Mononuclear cell (primary cell): ENCODE results near the gene CELA2B. TPM values are rescaled to one million over a fixed set of nuclear protein-coding genes. Genes with fewer than 3 reads are reported as not detected.

Experiments
- H3K27me3 ChIP-seq: 2 replicates; pipeline ENCODE4 v1.6.0; 2011; ENCODE audit warnings: low read length, control low read depth; ENCODE audit not compliant: insufficient read depth
- H3K4me1 ChIP-seq: 2 replicates; pipeline ENCODE4 v1.5.1; 2011; ENCODE audit warnings: mild to moderate bottlenecking, low read length, control low read depth; ENCODE audit not compliant: insufficient read depth
- H3K4me3 ChIP-seq: 2 replicates; pipeline ENCODE4 v1.5.1; 2011; ENCODE audit warnings: mild to moderate bottlenecking, low read length, moderate library complexity
- H3K9me3 ChIP-seq: 2 replicates; pipeline ENCODE4 v1.5.1; 2011; ENCODE audit warnings: low read depth, mild to moderate bottlenecking, control low read depth, low read length
- total RNA-seq: library from RNA; depleted of rRNA; stranded (reverse); fragments of >200 nt; gene quantifications from one replicate; pipeline ENCODE4 v1.2.3, GENCODE V29; 2012

Gene CELA2B
- total RNA-seq, 1 donor: not detected

- no peaks in the 10 kb centered on the region for H3K9me3 ChIP-seq
- no peaks in the 10 kb centered on the region for H3K27me3 ChIP-seq
- H3K4me3 ChIP-seq: no peak overlapping the region
- no peaks in the 10 kb centered on the region for H3K4me1 ChIP-seq
These were observed 64.3 kb downstream of the CELA2B start for GRCh38 chr1:15540186-15540585.

Other genes with a start within 250 kb of the CELA2B start
- gene FHAD1, start 228.9 kb upstream of the CELA2B start, total RNA-seq: 0.10 TPM
- 201 TPM for gene EFHD2, start 66.2 kb upstream of the CELA2B start, total RNA-seq
- gene CTRC, start 37.7 kb upstream of the CELA2B start, total RNA-seq: 0.84 TPM
- not detected for gene CELA2A, start 19.4 kb upstream of the CELA2B start, total RNA-seq
- 12.0 TPM for gene CASP9, start 48.1 kb downstream of the CELA2B start, total RNA-seq
- 8.9 TPM for gene DNAJC16, start 50.7 kb downstream of the CELA2B start, total RNA-seq
- gene AGMAT, start 108.9 kb downstream of the CELA2B start, total RNA-seq: 2.8 TPM
- gene DDI2, start 141.4 kb downstream of the CELA2B start, total RNA-seq: 35.6 TPM
- gene PLEKHM2, start 208.2 kb downstream of the CELA2B start, total RNA-seq: 70.7 TPM